Neural progenitor cell (in vitro differentiated cells): Measurements from ENCODE around the gene BPIFB4.

ENCODE experiments used
- CTCF ChIP-seq: fragments of 200-600 bp; sonication (generic); IDR thresholded peaks from 2 replicates; pipeline ENCODE4 v1.5.1; 2017; ENCODE audit warnings: antibody characterized with exemption, mild to moderate bottlenecking
- EZH2 ChIP-seq: fragments of 200-600 bp; sonication (generic); IDR thresholded peaks from 2 replicates; pipeline ENCODE4 v1.6.1; 2017; ENCODE audit warnings: antibody characterized with exemption, mild to moderate bottlenecking, moderate library complexity
- EZH2phosphoT487 ChIP-seq: fragments of 200-600 bp; sonication (generic); IDR thresholded peaks from 2 replicates; pipeline ENCODE4 v1.6.1; 2017; ENCODE audit warnings: antibody characterized with exemption

- TF ChIP-seq CTCF: no peak
- no peak for TF ChIP-seq EZH2
- no peak for TF ChIP-seq EZH2phosphoT487
These were observed 20.5 kb downstream of the BPIFB4 start for GRCh38 chr20:33099843-33100538.
